Fibroblast of peridontal ligament (primary cell): Measurements from ENCODE around the gene BNIP1.
"Not testable (repeated sequence)": the region's sequence is repeated elsewhere in the genome, so short reads cannot be mapped to it uniquely, and the experiment has no call there.

Experiments used
- DNase-seq: peaks from one replicate; pipeline ENCODE4 v3.0.0-alpha.2; 2010; ENCODE audit errors: extremely low read depth

BNIP1 gene

GRCh38 chr5:173144200-173145176 lies at the start of gene BNIP1:
Gene BNIP1, plus strand, starts transcription at chr5:173144531. Its CDS starts 15 bp downstream, at chr5:173144546.
- DNase-seq: peak; percentile 93

- DNase-seq: no peak
Measured at GRCh38 chr5:173098787-173099186, 45.5 kb upstream of the BNIP1 start.

GRCh38 chr5:173099461-173099860 lies 44.9 kb upstream of the BNIP1 start:
- DNase-seq: no peak

- no peak for DNase-seq
Measured at GRCh38 chr5:173101245-173101644, 43.1 kb upstream of the BNIP1 start.

- no peak for DNase-seq
Measured at GRCh38 chr5:173103411-173103810, 40.9 kb upstream of the BNIP1 start.

GRCh38 chr5:173108914-173109313 lies 35.4 kb upstream of the BNIP1 start:
- no peak for DNase-seq

- no peak for DNase-seq
Measured at GRCh38 chr5:173114536-173114935, 29.8 kb upstream of the BNIP1 start.

- no peak for DNase-seq
Measured at GRCh38 chr5:173119719-173120118, 24.6 kb upstream of the BNIP1 start.

GRCh38 chr5:173123416-173123815 lies 20.9 kb upstream of the BNIP1 start:
- peak; percentile 79 for DNase-seq

- DNase-seq: not testable (repeated sequence)
Measured at GRCh38 chr5:173132166-173132565, 12.2 kb upstream of the BNIP1 start.

- no peak for DNase-seq
Measured at GRCh38 chr5:173138707-173139106, 5.6 kb upstream of the BNIP1 start.

GRCh38 chr5:173139631-173140030 lies 4.7 kb upstream of the BNIP1 start:
- DNase-seq: no peak

- no peak for DNase-seq
Measured at GRCh38 chr5:173140769-173141168, 3.6 kb upstream of the BNIP1 start.

GRCh38 chr5:173143567-173143966 lies 764 bp upstream of the BNIP1 start:
- DNase-seq: no peak

- no peak for DNase-seq
Measured at GRCh38 chr5:173148354-173148753, 4.0 kb downstream of the BNIP1 start.

GRCh38 chr5:173152547-173152946 lies 8.2 kb downstream of the BNIP1 start:
- no peak for DNase-seq

GRCh38 chr5:173153842-173154241 lies 9.5 kb downstream of the BNIP1 start:
- DNase-seq: no peak

- DNase-seq: not testable (repeated sequence)
Measured at GRCh38 chr5:173154619-173155018, 10.3 kb downstream of the BNIP1 start.

GRCh38 chr5:173155912-173156311 lies 11.6 kb downstream of the BNIP1 start:
- peak; percentile 12 for DNase-seq

GRCh38 chr5:173158366-173158765 lies 14.0 kb downstream of the BNIP1 start:
- DNase-seq: no peak

- no peak for DNase-seq
Measured at GRCh38 chr5:173159256-173159655, 14.9 kb downstream of the BNIP1 start.

GRCh38 chr5:173161148-173161547 lies 16.8 kb downstream of the BNIP1 start:
- DNase-seq: no peak

GRCh38 chr5:173163219-173163618 lies 18.9 kb downstream of the BNIP1 start:
- no peak for DNase-seq
